ENCODE data around the gene PODXL. TPM values are rescaled to one million over a fixed set of nuclear protein-coding genes. Genes with fewer than 3 reads are reported as not detected.

PODXL gene
- total RNA-seq, 2 donors from 2014 or later: 0.60 TPM

DNA sequence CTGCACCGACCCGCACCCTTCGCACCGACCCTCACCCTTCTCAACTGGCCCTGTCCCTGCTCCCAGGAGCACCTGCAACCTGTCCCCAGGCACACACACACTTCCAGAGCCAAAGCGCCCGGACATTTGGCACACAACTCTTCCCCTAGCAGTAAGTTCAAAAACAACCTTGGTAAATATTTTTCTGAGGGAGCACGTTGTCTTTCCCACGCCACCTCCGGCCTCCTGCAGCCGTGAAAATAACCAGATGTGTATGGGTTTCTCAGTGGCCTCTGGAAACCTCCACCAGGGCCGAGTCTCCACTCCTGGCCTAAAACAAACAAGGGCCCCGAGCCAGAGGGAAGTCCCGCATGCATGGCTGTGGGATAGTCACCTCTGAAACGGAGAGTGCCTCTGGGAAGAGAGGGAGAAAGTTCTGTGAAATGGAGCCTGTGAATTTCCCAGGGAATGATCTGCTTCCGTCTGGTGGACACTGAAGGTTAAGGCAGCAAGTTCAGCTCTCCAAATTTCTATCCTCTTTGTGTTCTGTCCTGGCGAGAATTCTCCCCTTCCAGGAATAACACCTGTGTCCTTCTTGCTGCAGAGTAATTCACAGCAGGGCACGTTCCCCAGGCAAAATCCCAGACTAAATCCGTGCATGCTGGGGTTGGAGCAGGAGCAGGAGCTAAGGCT is 15.8 kb downstream of the PODXL start:
- no peaks in the 10 kb centered on the region for H3K9me3 Mint-ChIP-seq
- H3K36me3 Mint-ChIP-seq (ENCODE audit: insufficient read depth in 2 of 2): no peaks in the 10 kb centered on the region
- H3K27ac Mint-ChIP-seq: no peak overlapping the region
- no peak for ATAC-seq (replicated peaks in 1 of 2)
- no peaks in the 10 kb centered on the region for H3K27me3 Mint-ChIP-seq (ENCODE audit: low read depth)
- DNase-seq: no peak
- H3K4me1 Mint-ChIP-seq (ENCODE audit: low read depth): peaks cover 9% of the 10 kb centered on the region
- H3K4me3 Mint-ChIP-seq: no peak overlapping the region

DNA sequence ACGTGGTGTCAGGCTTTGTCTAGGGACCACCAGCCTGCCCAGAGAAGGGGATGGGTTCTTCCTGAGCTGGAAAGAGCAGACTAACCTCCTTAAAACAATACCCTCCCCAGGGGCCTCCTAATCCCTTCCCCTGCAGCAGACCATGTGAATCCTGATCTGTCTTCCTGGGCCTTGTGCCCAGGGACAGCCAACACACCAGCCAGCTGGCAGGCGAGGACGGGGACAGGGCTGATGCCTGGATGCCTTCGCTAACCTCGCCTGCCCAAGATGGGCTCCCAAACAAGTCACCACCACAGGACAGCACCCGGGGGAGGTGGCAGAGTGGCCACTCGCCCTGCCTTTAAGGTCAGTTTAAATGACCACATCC is 17.6 kb downstream of the PODXL start:
- Mint-ChIP-seq H3K27ac (no peak overlapping the region), H3K4me3 (no peak overlapping the region), H3K27me3 (ENCODE audit: low read depth) (no peaks in the 10 kb centered on the region), H3K4me1 (ENCODE audit: low read depth) (no peaks in the 10 kb centered on the region), H3K9me3 (no peaks in the 10 kb centered on the region), H3K36me3 (ENCODE audit: insufficient read depth in 2 of 2) (no peaks in the 10 kb centered on the region)
- ATAC-seq (replicated peaks in 1 of 2) (no peak), DNase-seq (no peak)

DNA sequence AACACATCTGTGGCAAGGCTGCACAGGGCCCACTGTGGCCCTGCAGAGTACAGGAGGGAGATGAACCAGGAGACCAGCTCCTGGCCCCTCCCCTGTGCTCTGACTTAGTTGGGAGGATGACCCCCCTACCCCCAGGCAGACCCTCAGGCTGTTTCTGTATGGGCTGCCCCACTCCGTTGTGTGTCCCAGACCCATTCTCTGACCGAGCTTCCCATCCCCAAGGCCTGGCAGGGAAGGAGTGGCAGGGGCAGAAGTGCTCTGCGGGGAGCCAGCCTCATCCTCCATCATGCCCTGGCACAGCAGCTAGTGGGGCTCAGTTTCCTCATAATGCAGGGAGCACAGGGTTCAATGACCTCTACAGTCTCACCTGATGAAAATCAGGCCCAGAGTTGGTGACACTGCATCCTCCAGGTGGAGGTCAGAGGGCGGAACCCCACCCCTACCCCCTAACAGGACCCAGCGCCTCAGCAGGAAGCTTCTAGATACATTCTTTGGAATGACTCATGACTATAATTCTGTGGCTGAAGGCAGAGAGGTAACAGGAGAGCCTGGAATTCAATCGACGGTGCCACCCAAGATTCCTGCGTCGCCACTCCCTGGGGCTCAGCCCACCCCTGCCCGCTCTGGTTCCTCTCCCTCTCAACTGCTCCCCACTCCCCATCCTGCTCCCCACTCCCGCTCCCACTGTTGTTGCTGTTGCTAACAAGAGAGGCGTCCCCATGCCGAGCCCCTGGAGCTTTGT is 18.2 kb downstream of the PODXL start:
- Mint-ChIP-seq H3K9me3 (no peaks in the 10 kb centered on the region), H3K4me3 (no peak overlapping the region), H3K27me3 (ENCODE audit: low read depth) (no peaks in the 10 kb centered on the region), H3K36me3 (ENCODE audit: insufficient read depth in 2 of 2) (no peaks in the 10 kb centered on the region), H3K27ac (no peak overlapping the region), H3K4me1 (ENCODE audit: low read depth) (no peaks in the 10 kb centered on the region)
- no peak for ATAC-seq (replicated peaks in 1 of 2)
- DNase-seq: no peak

DNA sequence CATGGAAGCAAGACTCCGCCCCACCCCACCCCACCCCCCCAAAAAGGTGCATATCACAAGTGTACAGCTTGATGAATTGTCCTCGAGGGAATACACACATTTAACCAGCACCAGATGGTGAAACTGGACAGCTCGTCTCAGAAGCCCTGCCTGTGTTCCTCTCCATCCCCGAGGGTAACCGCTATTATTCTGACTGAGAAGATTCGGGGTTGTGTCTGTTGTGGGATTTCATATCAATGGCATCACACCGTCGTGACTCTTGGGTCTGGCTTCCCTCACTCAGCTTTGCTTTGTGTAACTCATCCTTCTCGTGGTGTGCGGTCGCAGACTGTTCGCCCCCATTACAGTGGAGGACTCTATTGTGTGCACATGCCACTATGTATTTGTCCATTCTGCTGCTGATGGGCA is 18.9 kb downstream of the PODXL start:
- no peaks in the 10 kb centered on the region for H3K27me3 Mint-ChIP-seq (ENCODE audit: low read depth)
- no peak for ATAC-seq (replicated peaks in 1 of 2)
- no peak overlapping the region for H3K4me3 Mint-ChIP-seq
- no peak for DNase-seq
- H3K27ac Mint-ChIP-seq: no peak overlapping the region
- no peaks in the 10 kb centered on the region for H3K36me3 Mint-ChIP-seq (ENCODE audit: insufficient read depth in 2 of 2)
- H3K4me1 Mint-ChIP-seq (ENCODE audit: low read depth): no peaks in the 10 kb centered on the region
- no peaks in the 10 kb centered on the region for H3K9me3 Mint-ChIP-seq

DNA sequence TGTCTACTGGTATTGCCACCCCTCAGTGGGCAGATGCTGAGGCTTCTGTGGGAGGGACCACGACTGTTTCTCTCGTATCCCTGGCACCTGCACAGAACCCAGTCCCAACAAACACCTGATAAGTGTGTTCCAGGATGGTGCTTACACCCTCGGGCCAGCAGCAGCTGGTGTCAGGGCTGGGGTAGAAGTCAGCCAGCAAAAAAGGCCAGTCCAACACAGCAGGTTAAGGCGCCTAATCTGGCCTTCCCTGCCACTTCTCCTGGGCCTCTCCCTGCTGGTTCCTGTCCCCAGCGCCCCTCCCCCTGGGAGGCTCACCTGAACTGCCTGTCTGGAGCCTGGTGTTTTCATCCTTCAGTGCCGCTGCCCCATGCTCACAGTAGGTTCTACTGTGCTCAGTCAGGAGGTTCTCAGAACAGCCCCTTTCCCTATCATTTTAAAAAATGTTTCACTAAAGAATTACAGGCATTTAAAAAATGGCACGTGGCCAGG is 20.0 kb downstream of the PODXL start:
- Mint-ChIP-seq H3K4me3 (no peak overlapping the region), H3K27me3 (ENCODE audit: low read depth) (no peaks in the 10 kb centered on the region), H3K36me3 (ENCODE audit: insufficient read depth in 2 of 2) (no peaks in the 10 kb centered on the region), H3K4me1 (ENCODE audit: low read depth) (no peaks in the 10 kb centered on the region), H3K9me3 (no peaks in the 10 kb centered on the region), H3K27ac (no peak overlapping the region)
- ATAC-seq (replicated peaks in 1 of 2) (no peak), DNase-seq (no peak)

DNA sequence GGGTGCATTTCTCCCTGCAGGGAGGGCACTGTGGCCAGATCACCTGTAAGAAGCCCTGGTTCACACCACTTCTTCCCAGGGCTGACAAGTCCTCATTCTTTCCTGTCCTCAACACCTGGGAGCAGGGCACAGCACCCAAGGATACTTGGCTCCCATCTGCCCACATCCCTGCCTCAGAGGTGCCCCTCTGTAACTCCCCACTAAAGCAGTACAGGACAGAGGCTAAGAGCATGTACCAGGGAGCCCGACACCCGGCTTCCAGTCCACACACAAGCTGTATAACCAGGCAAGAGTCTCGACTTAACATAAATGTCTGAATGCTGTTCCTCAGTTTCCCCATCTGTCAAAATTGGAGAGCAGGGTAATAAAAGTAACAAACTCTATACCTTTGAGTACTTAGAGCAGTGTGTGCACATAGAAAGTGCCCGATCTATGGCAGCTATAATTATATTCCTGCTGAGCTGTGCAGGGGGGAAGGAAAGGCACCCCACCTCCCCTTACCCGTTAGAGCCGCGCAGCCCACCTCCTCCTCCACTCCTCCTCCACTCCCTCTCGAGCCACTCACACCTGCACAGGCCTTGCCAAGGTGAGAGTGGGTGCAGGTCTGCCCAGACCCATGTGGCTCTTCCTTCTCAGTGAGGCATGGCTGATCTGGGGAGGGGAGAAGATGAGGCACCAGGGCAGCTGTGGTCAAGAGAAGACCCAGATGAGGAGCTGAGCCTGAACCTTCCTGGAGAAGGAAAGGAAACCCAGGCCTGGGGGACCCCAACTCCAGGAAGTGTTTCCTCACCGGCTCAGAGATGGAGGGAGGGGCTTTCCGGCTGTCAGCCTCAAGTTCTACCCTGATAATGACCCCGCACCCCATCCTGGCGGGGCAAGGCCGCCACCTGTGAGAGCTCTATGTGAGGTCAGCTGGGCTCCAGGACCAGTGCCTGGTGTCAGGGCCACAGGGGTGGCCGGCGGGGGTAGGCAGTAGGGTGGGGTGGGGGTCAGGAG is 22.6 kb downstream of the PODXL start:
- Mint-ChIP-seq H3K4me3 (no peak overlapping the region), H3K9me3 (no peaks in the 10 kb centered on the region), H3K27ac (no peak overlapping the region), H3K4me1 (ENCODE audit: low read depth) (no peaks in the 10 kb centered on the region), H3K27me3 (ENCODE audit: low read depth) (peaks cover 2% of the 10 kb centered on the region), H3K36me3 (ENCODE audit: insufficient read depth in 2 of 2) (no peaks in the 10 kb centered on the region)
- ATAC-seq (replicated peaks in 1 of 2) (no peak), DNase-seq (no peak)

DNA sequence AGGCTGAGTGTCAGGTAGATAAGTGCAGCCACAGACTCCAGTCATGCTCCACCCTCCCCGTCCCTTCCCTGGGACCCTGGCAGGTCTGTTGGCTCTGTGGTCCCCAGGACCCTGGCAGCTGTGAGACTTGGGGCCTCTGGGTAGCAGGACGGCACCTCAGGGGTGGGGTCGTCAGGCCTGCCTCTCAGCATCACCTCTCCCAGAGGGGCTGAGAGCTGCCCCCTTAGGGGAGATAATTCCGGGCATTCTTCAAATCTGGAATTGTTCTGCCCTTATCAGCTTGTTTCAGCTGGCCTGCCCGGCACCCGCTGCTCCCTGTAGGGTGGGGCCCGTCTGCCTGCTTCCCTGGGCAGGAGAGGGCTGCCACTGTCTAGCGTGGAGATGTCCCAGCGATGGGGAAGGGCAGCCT is 23.3 kb downstream of the PODXL start:
- Mint-ChIP-seq H3K9me3 (no peaks in the 10 kb centered on the region), H3K4me1 (ENCODE audit: low read depth) (no peaks in the 10 kb centered on the region), H3K27me3 (ENCODE audit: low read depth) (peaks cover 7% of the 10 kb centered on the region), H3K27ac (no peak overlapping the region), H3K4me3 (no peak overlapping the region), H3K36me3 (ENCODE audit: insufficient read depth in 2 of 2) (no peaks in the 10 kb centered on the region)
- ATAC-seq (replicated peaks in 1 of 2): no peak
- no peak for DNase-seq

DNA sequence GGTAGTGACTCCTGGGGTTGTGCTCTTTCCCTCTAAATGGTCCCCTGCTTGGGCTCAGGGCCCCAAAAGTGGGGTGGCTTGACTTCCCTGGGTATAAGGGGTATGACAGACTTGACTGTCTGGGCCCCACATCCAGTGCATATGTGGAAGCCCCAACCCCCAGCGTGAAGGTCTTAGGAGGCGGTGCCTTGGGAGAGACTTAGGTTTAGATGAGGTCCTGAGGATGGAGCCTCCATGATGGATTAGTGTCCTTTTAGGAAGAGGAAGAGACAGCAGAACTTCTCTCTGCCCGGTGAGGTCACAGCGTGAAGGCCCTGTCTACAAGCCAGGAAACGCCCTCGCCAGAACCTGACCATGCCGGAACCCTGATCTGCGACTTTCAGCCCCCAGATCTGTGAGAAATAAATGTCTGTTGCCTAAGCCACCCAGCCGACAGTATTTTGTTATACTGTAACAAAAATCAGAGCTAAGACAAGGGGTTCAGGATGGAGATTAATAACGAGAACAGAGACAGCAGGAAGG is 23.8 kb downstream of the PODXL start:
- no peak overlapping the region for H3K27ac Mint-ChIP-seq
- ATAC-seq (replicated peaks in 1 of 2) (no peak), DNase-seq (no peak)
- H3K9me3 Mint-ChIP-seq: no peaks in the 10 kb centered on the region
- H3K4me3 Mint-ChIP-seq: no peak overlapping the region
- peaks cover 7% of the 10 kb centered on the region for H3K27me3 Mint-ChIP-seq (ENCODE audit: low read depth)
- no peaks in the 10 kb centered on the region for H3K4me1 Mint-ChIP-seq (ENCODE audit: low read depth)
- H3K36me3 Mint-ChIP-seq (ENCODE audit: insufficient read depth in 2 of 2): no peaks in the 10 kb centered on the region

DNA sequence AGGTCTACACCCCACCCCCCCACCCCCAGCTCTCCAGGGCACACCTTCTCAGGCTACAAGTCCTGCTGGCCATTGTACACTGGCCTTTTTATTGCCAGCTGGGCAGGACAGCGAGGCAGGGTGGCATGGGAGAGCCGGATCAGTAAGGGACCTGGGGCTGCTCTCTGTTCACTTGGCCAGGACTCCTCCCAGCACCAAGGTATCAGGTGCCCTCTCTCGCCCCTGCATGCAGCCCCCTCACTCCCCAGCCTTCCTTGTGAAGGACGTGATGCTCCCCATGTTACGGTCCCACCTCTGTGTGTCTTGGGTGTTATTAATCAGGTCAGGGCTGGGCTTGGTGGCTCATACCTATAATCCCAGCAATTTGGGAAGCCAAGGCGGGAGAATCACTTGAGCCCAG is 26.3 kb downstream of the PODXL start:
- H3K9me3 Mint-ChIP-seq: no peaks in the 10 kb centered on the region

DNA sequence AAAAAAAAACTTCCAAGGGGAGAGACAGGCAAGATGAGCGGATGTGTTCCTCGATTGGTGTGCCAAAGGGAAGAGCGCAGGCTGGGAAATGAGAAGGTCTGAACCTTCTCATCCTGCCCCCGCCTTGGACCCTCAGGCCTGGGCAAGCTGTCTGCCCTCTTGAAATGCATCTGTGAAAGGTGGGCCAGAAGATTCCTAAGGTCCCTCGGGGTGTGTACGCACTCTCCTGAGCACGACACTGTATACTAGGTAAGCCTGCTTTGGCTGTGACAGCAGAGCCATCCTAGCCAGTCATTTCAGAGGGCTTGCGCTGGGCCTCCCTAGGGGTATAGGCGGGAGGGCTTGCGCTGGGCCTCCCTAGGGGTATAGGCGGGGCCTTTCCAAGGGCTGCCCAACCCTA is 26.8 kb downstream of the PODXL start:
- peaks cover 7% of the 10 kb centered on the region for H3K4me1 Mint-ChIP-seq (ENCODE audit: low read depth)
- H3K9me3 Mint-ChIP-seq: no peaks in the 10 kb centered on the region
- H3K27ac Mint-ChIP-seq: no peak overlapping the region
- no peak for DNase-seq
- peaks cover 7% of the 10 kb centered on the region for H3K27me3 Mint-ChIP-seq (ENCODE audit: low read depth)
- no peak for ATAC-seq (replicated peaks in 1 of 2)
- H3K4me3 Mint-ChIP-seq: no peak overlapping the region
- H3K36me3 Mint-ChIP-seq (ENCODE audit: insufficient read depth in 2 of 2): no peaks in the 10 kb centered on the region

More for the DNA sequence above, 26.3 kb downstream of the PODXL start:
- H3K27me3 Mint-ChIP-seq (ENCODE audit: low read depth): peaks cover 7% of the 10 kb centered on the region
- no peaks in the 10 kb centered on the region for H3K36me3 Mint-ChIP-seq (ENCODE audit: insufficient read depth in 2 of 2)
- no peak for ATAC-seq (replicated peaks in 1 of 2)
- no peak for DNase-seq
- no peak overlapping the region for H3K27ac Mint-ChIP-seq
- H3K4me3 Mint-ChIP-seq: no peak overlapping the region
- H3K4me1 Mint-ChIP-seq (ENCODE audit: low read depth): peaks cover 7% of the 10 kb centered on the region

DNA sequence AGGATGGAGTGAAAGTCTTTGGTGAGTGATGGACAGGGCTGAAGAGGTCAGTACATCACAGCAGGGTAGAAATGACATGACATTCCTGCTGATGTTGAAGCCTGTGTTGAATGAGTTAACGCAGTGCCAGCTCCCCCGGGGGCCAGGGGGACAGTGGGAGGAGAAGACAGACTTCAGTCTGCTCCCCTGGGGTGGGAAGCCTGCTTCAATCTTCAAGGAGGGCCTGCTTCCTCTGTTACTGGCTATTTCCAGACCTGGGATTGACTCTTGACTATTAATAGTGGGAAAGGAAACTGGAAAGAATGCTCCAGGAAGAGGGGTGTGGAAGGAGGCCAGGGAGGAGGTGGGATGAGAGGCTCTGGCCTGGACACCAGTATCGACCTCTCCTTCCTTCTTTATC is 27.2 kb downstream of the PODXL start:
- DNase-seq (no peak), ATAC-seq (replicated peaks in 1 of 2) (no peak)
- Mint-ChIP-seq H3K27me3 (ENCODE audit: low read depth) (peaks cover 7% of the 10 kb centered on the region), H3K27ac (no peak overlapping the region), H3K4me3 (no peak overlapping the region), H3K4me1 (ENCODE audit: low read depth) (peaks cover 7% of the 10 kb centered on the region), H3K9me3 (no peaks in the 10 kb centered on the region), H3K36me3 (ENCODE audit: insufficient read depth in 2 of 2) (no peaks in the 10 kb centered on the region)

DNA sequence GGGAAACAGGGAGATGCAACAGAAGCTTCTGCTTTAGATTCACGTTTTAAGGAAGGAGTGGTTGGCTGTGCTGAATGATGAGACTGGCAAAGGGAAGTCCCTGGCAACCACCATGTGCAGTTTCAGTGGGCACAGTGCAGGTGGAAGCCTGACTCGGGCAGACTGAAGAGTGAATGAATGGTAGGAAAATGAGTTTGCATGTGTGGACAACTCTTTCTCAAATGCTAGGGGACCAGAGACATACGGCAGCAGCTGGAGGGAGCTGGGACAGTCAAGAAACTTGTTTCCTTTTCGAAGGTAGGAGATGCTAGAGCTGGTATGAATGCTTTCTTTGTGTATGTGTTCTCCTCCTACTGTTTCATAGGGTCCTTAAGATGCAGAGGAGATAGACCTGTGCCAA is 29.0 kb downstream of the PODXL start:
- Mint-ChIP-seq H3K4me1 (ENCODE audit: low read depth) (peaks cover 14% of the 10 kb centered on the region), H3K27me3 (ENCODE audit: low read depth) (peaks cover 7% of the 10 kb centered on the region), H3K9me3 (no peaks in the 10 kb centered on the region), H3K27ac (no peak overlapping the region), H3K36me3 (ENCODE audit: insufficient read depth in 2 of 2) (peaks cover 0 to 2% of the 10 kb centered on the region in 2 donors), H3K4me3 (no peak overlapping the region)
- ATAC-seq (replicated peaks in 1 of 2): peak; percentile 33 to 39
- DNase-seq: no peak

DNA sequence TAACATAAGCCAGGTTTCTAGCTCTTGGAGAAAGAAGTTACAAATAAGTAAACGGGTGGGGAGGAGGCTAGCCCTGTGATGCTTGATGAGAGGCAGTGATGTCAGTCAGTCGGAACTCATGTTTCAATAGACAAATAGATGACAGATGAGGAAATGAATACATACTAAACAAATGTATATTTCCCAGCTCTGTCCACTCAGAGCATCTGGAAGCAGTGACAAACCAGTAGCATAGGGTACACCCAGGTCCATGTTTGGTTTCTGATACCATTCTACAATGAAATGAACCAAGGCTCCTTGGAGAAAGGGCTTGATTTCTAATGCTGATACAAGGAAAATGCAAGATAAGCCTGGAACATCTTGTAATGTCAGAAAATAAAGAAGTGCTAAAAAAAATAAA is 30.6 kb downstream of the PODXL start:
- H3K27ac Mint-ChIP-seq: no peak overlapping the region
- ATAC-seq (replicated peaks in 1 of 2) (no peak), DNase-seq (no peak)
- H3K4me3 Mint-ChIP-seq: no peak overlapping the region
- H3K9me3 Mint-ChIP-seq: no peaks in the 10 kb centered on the region
- peaks cover 7% of the 10 kb centered on the region for H3K27me3 Mint-ChIP-seq (ENCODE audit: low read depth)
- peaks cover 0 to 2% of the 10 kb centered on the region in 2 donors for H3K36me3 Mint-ChIP-seq (ENCODE audit: insufficient read depth in 2 of 2)
- peaks cover 19% of the 10 kb centered on the region for H3K4me1 Mint-ChIP-seq (ENCODE audit: low read depth)
